Breast epithelium (tissue), 3 donors: ENCODE data around the gene CREB3L2.

Experiments used
- POLR2A ChIP-seq: fragments of 450-650 bp; IDR thresholded peaks from one replicate; pipeline ENCODE4 v1.6.1; 2016; ENCODE audit warnings: antibody characterized with exemption, mild to moderate bottlenecking, moderate library complexity
- POLR2AphosphoS5 ChIP-seq, 3 donors: sonication (generic); formaldehyde crosslinking; IDR thresholded peaks; one replicate each; pipeline ENCODE4 v1.6.1; 2017; ENCODE audit warnings: antibody characterized with exemption in 3 of 3
- TF ChIP-seq, protein P1 (sequence below), 3 donors: fragments of 450-650 bp; IDR thresholded peaks; one replicate each; pipeline ENCODE4 v1.5.1; 2016 to 2017; ENCODE audit warnings: antibody characterized with exemption in 3 of 3, mild to moderate bottlenecking in 3 of 3, moderate library complexity in 3 of 3

DNA sequence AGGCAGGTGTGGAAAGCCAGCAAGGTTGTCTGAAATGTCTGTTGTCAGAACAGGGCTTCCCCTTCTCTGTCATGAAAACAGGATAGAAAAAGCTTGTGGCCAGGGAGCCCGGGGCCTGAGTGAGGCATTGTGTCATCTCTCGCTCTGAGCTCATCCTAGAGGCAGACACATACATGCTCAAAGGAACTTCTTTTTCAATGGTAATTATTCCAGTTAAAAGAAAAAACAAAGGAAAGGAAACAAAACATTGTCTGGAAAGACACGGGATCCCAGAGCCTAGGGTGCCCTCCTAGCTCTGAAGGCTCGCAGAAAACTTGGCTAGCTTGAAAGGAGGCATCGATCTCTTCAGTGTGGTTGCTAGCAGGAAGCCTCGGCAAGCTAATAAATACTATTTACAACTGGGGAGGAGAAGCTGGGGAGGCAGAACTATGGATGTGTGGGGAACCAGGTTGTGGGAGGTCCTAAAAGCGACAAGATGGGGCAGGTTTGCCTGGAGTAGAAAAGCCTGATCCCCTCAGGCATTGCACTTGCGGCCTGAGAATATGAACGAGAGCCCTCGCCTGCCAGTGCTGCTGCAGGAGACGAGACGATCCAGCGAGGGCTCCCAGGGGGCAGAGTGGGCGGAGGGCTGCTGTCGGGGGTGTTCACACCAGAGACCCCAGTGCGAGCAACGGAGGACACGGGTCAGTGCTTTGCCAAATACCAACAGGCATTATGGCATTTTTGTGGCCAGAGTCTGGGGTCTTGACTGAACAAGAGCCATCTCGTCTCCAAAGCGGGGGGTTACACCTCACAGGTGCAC, 122.3 kb downstream of the CREB3L2 start:
- TF ChIP-seq, protein P1, sequence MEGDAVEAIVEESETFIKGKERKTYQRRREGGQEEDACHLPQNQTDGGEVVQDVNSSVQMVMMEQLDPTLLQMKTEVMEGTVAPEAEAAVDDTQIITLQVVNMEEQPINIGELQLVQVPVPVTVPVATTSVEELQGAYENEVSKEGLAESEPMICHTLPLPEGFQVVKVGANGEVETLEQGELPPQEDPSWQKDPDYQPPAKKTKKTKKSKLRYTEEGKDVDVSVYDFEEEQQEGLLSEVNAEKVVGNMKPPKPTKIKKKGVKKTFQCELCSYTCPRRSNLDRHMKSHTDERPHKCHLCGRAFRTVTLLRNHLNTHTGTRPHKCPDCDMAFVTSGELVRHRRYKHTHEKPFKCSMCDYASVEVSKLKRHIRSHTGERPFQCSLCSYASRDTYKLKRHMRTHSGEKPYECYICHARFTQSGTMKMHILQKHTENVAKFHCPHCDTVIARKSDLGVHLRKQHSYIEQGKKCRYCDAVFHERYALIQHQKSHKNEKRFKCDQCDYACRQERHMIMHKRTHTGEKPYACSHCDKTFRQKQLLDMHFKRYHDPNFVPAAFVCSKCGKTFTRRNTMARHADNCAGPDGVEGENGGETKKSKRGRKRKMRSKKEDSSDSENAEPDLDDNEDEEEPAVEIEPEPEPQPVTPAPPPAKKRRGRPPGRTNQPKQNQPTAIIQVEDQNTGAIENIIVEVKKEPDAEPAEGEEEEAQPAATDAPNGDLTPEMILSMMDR (IDR thresholded peaks at IDR 0.05): no peak
- TF ChIP-seq POLR2AphosphoS5 (IDR thresholded peaks at IDR 0.05) (peak in 1 of 3 donors; percentile 10), POLR2A (no peak)
